Gastroesophageal sphincter (tissue), 4 donors: ENCODE measurements around the gene SRRD. TPM values are rescaled to one million over a fixed set of nuclear protein-coding genes. Genes with fewer than 3 reads are reported as not detected.

Source experiments
- ATAC-seq: fragments of 150-250 bp; one replicate; pipeline ENCODE4 v1.9.1; 2016; ENCODE audit warnings: mild to moderate bottlenecking, moderate library complexity
- H3K27ac ChIP-seq, 4 donors: fragments of 200-600 bp; sonication (generic) in 3 of 4; 1 replicate in 3 of 4; 2 replicates in 1 of 4; pipeline ENCODE4 v1.5.1; 2016 to 2019
- H3K27me3 ChIP-seq: fragments of 200-600 bp; sonication (generic); one replicate; pipeline ENCODE4 v1.5.1; 2019
- H3K36me3 ChIP-seq, 2 donors: fragments of 200-600 bp; sonication (generic); one replicate each; pipeline ENCODE4 v1.5.1; 2019; ENCODE audit warnings: control low read depth in 1 of 2
- H3K4me1 ChIP-seq, 3 donors: fragments of 200-600 bp; sonication (generic); 1 replicate in 2 of 3; 2 replicates in 1 of 3; pipeline ENCODE4 v1.5.1; 2016 to 2019; ENCODE audit warnings: control low read depth in 2 of 3
- H3K4me3 ChIP-seq, 2 donors: fragments of 200-600 bp; sonication (generic); one replicate each; pipeline ENCODE4 v1.5.1; 2019; ENCODE audit warnings: mild to moderate bottlenecking in 1 of 2, moderate library complexity in 1 of 2
- H3K9me3 ChIP-seq, 3 donors: fragments of 200-600 bp; sonication (generic); one replicate each; pipeline ENCODE4 v1.5.1; 2017 to 2019; ENCODE audit warnings: control low read depth in 2 of 3
- EP300 ChIP-seq: sonication (generic); formaldehyde crosslinking; IDR thresholded peaks from one replicate; pipeline ENCODE4 v1.6.1; 2017; ENCODE audit warnings: antibody characterized with exemption, mild to moderate bottlenecking
- POLR2A ChIP-seq, 2 donors: fragments of 450-650 bp; IDR thresholded peaks; one replicate each; pipeline ENCODE4 v1.6.1; 2017; ENCODE audit warnings: antibody characterized with exemption in 2 of 2, mild to moderate bottlenecking in 2 of 2, moderate library complexity in 1 of 2
- POLR2AphosphoS5 ChIP-seq: sonication (generic); formaldehyde crosslinking; IDR thresholded peaks from one replicate; pipeline ENCODE4 v1.6.1; 2017; ENCODE audit warnings: antibody characterized with exemption
- WGBS, 2 donors: methylation state at CpG; one replicate each; pipeline ENCODE4 v1.1.5; 2018; ENCODE audit warnings: low coverage in 1 of 2; 5-methylcytosine and 5-hydroxymethylcytosine counted together
- total RNA-seq, 4 donors: library from RNA; depleted of rRNA; stranded (reverse); fragments of >200 nt; gene quantifications; one replicate each; pipeline ENCODE4 v1.1.0, GENCODE V29; 2016
- TF ChIP-seq, protein P1 (sequence below), 4 experiments: fragments of 200-600 bp in 2 of 4; fragments of 450-650 bp in 2 of 4; sonication (generic) in 1 of 4; IDR thresholded peaks; one replicate each; pipeline ENCODE4 v1.5.1; 2017 to 2019; ENCODE audit warnings: antibody characterized with exemption in 4 of 4, mild to moderate bottlenecking in 2 of 4, moderate library complexity in 2 of 4

SRRD gene
- total RNA-seq, 4 donors from 2014 or later: 16.7 to 30.0 (median 23.5) TPM

DNA sequence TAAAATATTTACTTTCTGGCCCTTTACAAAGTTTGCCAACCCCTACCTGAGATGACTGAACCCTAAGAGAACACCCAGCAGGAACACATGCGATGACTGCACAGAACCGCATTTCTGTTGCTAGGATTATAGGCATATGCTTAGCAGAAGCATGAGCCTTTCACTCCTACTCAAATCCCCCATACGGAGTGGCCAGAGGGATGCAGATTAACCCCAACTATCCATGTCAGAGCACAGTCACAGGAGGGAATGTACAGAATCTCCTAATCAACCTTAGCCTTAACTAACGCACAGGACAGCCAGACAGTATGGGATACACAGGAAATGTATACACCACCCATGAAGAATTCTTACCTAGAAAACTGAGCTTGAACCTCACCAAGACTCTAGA is 6.3 kb upstream of the SRRD start:
- Histone ChIP-seq H3K36me3 (peaks cover 0 to 87% of the 10 kb centered on the region in 2 donors), H3K4me3 (no peak overlapping the region), H3K27ac (no peak overlapping the region), H3K27me3 (no peaks in the 10 kb centered on the region), H3K4me1 (peaks cover 0 to 38% (median 19%) of the 10 kb centered on the region in 3 donors), H3K9me3 (no peaks in the 10 kb centered on the region)
- 0 to 86% methylated on average over 1 to 2 of the region's 4 CpGs for WGBS, 2 donors
- no peak for ATAC-seq
- no peak for TF ChIP-seq POLR2AphosphoS5
- TF ChIP-seq, protein P1, sequence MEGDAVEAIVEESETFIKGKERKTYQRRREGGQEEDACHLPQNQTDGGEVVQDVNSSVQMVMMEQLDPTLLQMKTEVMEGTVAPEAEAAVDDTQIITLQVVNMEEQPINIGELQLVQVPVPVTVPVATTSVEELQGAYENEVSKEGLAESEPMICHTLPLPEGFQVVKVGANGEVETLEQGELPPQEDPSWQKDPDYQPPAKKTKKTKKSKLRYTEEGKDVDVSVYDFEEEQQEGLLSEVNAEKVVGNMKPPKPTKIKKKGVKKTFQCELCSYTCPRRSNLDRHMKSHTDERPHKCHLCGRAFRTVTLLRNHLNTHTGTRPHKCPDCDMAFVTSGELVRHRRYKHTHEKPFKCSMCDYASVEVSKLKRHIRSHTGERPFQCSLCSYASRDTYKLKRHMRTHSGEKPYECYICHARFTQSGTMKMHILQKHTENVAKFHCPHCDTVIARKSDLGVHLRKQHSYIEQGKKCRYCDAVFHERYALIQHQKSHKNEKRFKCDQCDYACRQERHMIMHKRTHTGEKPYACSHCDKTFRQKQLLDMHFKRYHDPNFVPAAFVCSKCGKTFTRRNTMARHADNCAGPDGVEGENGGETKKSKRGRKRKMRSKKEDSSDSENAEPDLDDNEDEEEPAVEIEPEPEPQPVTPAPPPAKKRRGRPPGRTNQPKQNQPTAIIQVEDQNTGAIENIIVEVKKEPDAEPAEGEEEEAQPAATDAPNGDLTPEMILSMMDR (IDR thresholded peaks at IDR 0.05): no peak
- no peak for TF ChIP-seq EP300

DNA sequence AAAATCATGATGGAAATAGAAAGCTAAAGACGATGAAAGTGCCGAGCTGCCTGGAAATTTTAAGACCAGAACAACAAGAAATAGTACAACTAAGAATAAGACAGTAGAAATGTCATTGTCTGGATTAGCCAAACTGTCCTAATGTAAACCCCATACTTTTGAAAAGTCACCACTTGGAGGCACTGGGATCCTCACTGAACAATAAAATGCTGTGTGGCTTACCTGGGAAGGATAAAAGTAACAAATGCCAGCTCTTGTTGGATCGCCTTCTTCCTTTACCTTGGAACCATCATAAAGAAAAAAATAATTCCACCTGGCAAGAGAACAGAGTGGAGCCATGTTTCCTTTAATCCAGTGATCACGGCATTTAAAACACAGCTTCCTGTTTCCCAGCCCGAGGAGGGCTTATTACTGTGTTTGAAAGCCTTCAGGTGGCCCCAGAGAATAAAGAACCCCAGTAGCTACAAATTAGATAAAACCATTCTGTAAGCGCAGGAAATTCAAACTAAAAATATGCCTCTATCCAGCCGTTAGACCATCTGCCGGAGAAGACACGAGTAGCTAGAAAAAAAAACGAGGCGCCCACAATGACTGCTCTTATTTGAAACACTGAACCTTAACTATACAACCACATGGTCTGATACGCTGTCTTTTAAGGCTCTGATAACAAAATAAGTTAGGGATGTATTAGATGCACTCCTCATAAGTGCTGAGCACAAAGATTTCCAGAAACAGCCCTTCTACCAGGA is 4.5 kb upstream of the SRRD start:
- H3K4me3 ChIP-seq: peak overlapping the region in 1 of 2 donors; percentile 18
- H3K4me1 ChIP-seq: peaks cover 7 to 49% (median 28%) of the 10 kb centered on the region in 3 donors
- no peak for ATAC-seq
- 49 to 67% methylated on average over 6 to 12 of the region's 12 CpGs for WGBS, 2 donors
- peak overlapping the region in 1 of 4 donors; percentile 9 for H3K27ac ChIP-seq
- no peaks in the 10 kb centered on the region for H3K27me3 ChIP-seq
- TF ChIP-seq POLR2AphosphoS5: no peak
- TF ChIP-seq EP300: no peak
- TF ChIP-seq POLR2A (IDR thresholded peaks at IDR 0.05): no peak
- TF ChIP-seq, protein P1 (IDR thresholded peaks at IDR 0.05): no peak
- H3K36me3 ChIP-seq: peaks cover 0 to 69% of the 10 kb centered on the region in 2 donors
- no peaks in the 10 kb centered on the region for H3K9me3 ChIP-seq

DNA sequence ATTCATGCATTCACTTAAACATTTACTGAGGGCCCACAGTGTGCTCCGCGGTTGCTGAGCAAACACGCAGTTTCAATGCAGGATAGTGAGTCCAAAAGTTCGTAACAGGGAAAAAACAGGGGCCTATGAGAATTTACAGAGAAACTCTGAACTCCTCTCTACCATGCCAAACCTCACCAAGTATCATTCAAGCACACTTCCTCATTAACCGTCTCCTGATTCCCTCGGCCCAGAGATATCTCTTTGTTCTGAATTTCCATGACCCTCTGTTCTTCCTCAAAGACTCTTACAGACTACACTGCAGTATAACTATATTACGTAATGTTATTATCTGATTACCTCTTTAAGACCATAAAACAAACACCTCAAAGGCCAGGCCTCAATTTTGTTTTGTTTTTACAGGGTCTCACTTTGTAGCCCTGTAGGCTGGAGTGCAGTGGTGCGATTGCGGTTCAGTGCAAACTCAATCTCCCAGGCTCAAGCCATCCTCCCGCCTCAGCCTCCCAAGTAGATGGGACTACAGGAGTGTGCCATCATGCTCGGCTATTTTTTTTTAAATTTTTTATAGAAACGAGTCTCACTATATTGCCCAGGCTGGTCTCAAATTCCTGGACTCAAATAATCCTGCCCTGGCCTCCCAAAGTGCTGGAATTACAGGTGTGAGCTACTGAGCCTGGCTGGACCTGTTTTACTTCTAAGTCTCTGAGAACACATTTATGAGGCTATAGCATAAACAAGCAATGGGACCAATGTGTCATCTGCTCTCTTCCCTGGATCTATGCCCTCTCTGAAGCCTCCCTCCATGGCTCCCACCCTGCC is 3.7 kb upstream of the SRRD start:
- peaks cover 13 to 57% (median 36%) of the 10 kb centered on the region in 3 donors for H3K4me1 ChIP-seq
- H3K27ac ChIP-seq: peak overlapping the region in 1 of 4 donors; percentile 9
- H3K27me3 ChIP-seq: no peaks in the 10 kb centered on the region
- peak overlapping the region in 1 of 2 donors; percentile 18 for H3K4me3 ChIP-seq
- WGBS, 2 donors: 69 to 75% methylated on average over 11 to 12 of the region's 12 CpGs
- H3K9me3 ChIP-seq: no peaks in the 10 kb centered on the region
- peaks cover 0 to 61% of the 10 kb centered on the region in 2 donors for H3K36me3 ChIP-seq
- ATAC-seq: no peak
- TF ChIP-seq, protein P1 (IDR thresholded peaks at IDR 0.05): no peak
- no peak for TF ChIP-seq EP300
- no peak for TF ChIP-seq POLR2AphosphoS5
- no peak for TF ChIP-seq POLR2A (IDR thresholded peaks at IDR 0.05)

DNA sequence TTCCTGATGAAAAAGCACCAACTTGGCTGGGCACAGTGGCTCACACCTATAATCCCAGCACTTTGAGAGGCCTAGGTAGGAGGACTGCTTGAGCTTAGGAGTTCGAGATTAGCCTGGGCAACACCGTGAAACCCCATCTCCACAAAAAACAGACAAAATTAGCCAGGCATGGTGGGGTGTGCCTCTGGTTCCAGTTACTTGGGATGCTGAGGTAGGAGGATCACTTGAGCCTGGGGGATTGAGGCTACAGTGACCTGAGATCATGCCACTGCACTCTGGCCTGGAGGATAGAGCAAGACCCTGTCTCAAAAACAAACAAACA is 3.1 kb upstream of the SRRD start:
- WGBS, 2 donors: no CpG with 5 or more reads among the region's 2 CpGs
- TF ChIP-seq POLR2AphosphoS5 (no peak), POLR2A (IDR thresholded peaks at IDR 0.05) (no peak), EP300 (no peak)
- TF ChIP-seq, protein P1 (IDR thresholded peaks at IDR 0.05): no peak
- no peak for ATAC-seq

More for the DNA sequence above, 3.1 kb upstream of the SRRD start:
- Histone ChIP-seq H3K4me3 (no peak overlapping the region), H3K9me3 (no peaks in the 10 kb centered on the region), H3K4me1 (peaks cover 13 to 63% (median 36%) of the 10 kb centered on the region in 3 donors), H3K27ac (no peak overlapping the region), H3K36me3 (peaks cover 0 to 55% of the 10 kb centered on the region in 2 donors), H3K27me3 (no peaks in the 10 kb centered on the region)
